Activated CD4-positive, alpha-beta T cell treated with anti-CD3 and anti-CD28 coated beads for 36 hours (primary cell): Measurements from ENCODE around the gene LRRC42. TPM values are rescaled to one million over a fixed set of nuclear protein-coding genes. Genes with fewer than 3 reads are reported as not detected.

Experiments
- total RNA-seq, 2 experiments: library from RNA; stranded (reverse); gene quantifications; one replicate each; pipeline ENCODE4 v1.2.3, GENCODE V29; 2021

The LRRC42 gene
- total RNA-seq, 2 experiments from 2014 or later = 25.4 to 31.3 TPM

Other genes with a start within 250 kb of the LRRC42 start
- gene GLIS1, start 207.2 kb upstream of the LRRC42 start, total RNA-seq = not detected
- gene NDC1, start 108.1 kb upstream of the LRRC42 start, total RNA-seq = 10 to 100 TPM; 31.2 to 38.5 TPM
- gene YIPF1, start 56.6 kb upstream of the LRRC42 start, total RNA-seq = 10 to 100 TPM; 19.0 to 24.4 TPM
- not detected for gene DIO1, start 52.2 kb upstream of the LRRC42 start, total RNA-seq
- gene IFT25, start 651 bp upstream of the LRRC42 start, total RNA-seq = 10 to 100 TPM; 56.6 to 62.0 TPM
- gene LDLRAD1, start 71.8 kb downstream of the LRRC42 start, total RNA-seq = not detected
- gene TMEM59, start 106.9 kb downstream of the LRRC42 start, total RNA-seq = 100 to 1,000 TPM in 1 of 2 experiments, 10 to 100 TPM in 1; 99.3 to 120 TPM
- 10 to 100 TPM; 14.0 to 14.2 TPM for gene TCEANC2, start 107.3 kb downstream of the LRRC42 start, total RNA-seq
- not detected for gene CDCP2, start 206.7 kb downstream of the LRRC42 start, total RNA-seq